NCI-H226 (cell line): ENCODE measurements around the gene BBC3.

Experiments used
- DNase-seq: peaks from one replicate; pipeline ENCODE4 v3.0.0-alpha.2; 2015

The BBC3 gene

DNA sequence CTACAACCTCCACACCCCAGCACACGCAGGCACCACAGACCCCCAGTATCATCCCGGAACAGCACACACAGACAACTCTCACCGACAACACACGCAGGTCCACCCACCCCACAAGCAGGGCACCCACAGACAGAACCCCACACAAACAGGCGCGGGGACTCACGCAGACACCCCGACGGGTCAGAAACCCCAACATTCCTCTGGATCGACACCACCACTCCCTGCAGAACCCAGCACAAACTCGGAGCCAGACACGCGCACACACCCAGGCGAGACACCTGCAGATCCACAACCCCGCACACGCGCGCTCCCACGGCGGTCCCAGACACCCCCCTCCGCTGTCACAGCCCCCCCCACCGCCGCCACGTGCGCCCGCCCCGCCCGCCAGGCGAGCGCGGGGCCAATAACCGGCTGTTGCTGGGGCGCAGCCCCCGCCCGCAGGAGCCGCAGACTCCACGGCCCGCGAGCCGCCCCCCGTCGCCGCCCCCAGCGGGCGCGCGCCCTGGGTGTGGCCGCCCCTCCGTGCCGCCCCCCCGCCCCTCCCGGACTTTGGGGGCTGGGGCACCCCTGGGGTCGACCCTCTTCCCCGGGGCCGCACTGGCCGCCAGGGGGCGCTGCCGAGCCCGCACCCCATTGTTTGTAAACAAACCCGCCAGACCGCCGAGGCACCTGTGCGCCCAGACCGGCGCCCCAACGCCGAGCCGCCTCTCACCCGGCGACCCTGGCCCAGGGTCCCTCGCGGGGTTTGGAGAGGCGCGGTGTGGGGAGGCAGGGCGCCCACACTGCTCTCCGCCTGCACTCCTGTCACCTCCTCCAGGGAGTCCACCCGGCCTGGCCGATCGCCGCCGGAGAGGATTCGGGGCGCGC lies 712 bp downstream of the BBC3 start:
- peak; percentile 51 for DNase-seq

DNA sequence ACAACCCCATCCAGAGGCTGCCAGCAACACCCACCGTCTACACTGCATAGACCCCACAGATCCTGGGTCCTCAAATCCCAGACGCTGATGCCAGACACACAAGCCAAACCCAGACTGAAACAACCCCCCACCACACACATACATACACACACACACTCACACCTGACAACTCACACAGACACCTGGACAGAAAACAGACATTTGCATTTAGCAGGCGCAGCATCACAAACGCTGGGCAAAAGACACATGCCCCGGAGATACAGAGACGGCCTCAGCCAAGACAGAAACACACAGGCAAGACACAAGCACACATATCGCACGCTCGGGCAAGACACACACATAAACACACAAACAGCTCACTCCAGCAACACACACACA lies 1.3 kb downstream of the BBC3 start:
- peak; percentile 7 for DNase-seq

DNA sequence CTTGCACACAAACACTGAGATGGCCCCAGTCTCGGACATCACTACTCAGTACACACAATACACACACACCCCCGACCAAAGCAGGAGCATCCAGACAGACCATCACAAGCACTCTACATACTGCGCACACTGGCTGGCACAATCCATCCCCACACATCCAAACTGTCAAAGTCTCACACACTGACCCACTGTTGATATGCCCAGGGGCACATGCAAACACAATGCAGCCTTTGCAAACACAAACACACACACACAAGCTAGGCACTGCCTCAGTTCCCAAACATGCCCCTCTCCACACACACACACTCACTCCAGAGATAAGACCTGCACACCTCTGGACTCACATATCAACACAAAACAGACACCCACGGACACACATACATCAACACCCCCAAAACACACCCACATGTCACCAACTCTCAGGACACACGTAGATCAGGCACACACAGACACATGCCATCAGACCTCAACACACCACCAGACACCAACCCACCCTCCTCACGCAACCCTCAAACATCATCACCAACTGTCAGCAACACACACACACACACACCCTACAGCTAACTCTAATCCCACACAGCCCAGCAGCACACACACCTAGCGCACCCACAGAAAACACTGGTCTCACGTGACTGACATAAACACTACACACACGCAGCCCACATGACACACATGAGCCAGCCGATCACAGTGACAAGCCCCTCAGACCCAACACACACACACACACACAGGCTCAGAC lies 1.9 kb downstream of the BBC3 start:
- peak; percentile 3 for DNase-seq

DNA sequence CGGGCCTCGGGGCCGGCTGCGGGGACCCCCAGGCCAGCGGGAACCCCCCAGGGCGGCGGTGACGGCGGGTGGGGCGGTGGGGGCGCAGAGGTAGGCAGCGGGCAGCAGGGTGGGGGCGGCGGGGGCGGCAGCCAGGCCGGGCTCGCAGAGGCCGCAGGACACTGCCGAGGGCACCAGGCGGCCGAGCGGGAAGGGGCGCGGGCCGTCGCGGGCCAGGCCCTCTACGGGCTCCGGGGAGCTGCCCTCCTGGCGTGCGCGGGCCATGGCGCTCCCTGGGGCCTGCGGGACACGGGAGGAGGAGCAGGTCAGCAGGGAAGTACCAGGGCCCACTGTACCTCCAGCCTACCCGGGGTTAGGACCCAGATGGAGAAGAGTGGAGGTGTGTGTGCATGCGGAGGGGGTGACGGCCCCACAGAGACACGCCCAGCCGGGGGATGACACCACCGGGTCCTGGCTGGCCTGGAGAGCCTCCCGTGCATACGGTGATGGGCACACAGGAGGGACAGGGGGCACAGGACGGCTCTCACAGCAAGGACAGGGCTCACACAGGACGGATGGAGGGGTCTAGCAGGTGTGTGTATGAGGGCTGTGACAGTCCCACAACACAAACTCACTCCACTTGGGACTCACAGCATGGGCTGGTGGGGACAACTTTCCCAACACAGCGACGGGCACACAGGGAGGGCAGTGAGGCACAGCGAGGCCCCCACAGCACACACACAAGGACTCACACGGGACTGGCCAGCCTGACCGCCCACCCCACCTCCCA lies 2.6 kb downstream of the BBC3 start:
- peak; percentile 48 for DNase-seq

DNA sequence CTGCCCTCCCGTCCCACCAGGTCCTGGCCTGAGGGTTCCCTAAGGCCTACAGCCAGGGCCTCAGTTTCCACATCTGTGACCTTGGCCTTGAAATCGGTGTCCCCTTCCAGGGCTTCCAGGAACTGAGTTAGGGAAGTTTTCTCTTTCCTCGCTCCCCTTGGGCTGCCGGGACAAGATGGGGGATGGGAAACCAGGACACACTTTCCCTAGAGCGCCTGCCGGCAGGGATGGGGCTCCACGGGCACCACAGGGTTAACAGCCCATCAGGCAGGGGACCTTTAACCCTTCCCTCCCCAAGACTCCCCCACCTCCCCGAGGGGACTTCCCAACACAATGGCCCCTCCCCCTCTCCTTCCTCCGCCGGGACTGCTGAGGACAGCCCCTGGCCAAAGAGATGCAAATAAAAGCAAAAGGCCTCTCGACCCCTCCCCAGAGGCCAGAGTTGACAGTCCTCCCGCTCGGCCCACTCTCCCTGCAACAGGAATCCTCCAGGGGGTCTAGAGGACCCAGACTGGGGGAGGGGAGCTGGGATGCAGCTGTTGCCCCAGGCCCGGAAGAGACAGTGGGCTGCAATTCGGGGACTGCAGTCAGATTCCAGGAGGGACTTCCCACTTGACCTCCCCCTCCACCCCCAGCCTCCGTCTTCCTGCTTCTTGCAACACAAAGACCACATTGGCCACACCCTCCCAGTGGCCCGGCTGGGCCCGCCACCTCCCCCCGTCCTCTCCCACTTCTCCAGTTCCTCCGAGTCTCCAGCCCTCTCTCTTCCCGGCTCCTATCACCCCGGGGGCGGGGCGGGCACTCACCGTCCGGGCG lies 3.4 kb downstream of the BBC3 start:
- peak; percentile 95 for DNase-seq

DNA sequence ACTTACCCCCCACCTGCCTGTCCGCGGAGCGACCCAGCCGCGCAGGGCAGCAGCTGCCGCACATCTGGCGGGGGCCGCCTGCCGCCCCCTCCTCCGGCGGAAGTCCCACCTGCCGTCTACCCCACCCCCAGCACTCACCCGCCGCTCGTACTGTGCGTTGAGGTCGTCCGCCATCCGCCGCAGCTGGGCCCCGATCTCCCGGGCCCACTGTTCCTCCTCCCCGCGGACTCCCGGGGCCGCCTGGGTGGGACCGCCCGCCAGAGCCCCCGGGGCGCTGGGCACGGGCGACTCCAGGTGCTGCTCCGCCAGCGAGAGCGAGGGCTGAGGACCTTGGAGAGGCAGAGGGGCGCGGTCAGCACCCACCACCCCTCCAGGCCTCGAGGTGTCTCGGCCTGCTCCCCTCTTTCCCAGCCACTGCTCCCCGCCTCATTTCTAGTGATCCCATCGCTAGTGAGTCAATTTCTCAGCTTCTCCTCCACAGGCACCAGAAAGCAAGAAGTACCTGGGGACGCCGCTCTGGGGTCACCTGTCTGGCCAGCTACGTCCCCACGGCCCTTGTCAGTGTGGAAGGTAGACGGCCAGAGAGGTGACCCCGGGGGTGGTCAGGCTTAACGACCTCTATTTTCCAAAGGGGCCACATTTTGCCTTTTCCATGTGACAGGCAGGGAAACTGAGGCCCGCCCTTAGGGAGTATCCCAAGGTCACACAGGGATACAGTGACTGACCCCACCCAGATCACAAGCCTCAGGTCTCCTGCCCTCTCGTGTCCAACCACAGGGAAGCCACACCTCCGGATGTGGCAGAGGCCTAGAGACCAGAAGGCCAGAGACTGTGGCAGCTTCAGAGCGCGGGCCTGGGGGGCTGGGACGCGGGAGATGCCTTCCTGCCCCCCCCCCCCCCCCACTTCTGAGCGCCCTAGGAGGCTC lies 4.3 kb downstream of the BBC3 start:
- DNase-seq = peak; percentile 81

DNA sequence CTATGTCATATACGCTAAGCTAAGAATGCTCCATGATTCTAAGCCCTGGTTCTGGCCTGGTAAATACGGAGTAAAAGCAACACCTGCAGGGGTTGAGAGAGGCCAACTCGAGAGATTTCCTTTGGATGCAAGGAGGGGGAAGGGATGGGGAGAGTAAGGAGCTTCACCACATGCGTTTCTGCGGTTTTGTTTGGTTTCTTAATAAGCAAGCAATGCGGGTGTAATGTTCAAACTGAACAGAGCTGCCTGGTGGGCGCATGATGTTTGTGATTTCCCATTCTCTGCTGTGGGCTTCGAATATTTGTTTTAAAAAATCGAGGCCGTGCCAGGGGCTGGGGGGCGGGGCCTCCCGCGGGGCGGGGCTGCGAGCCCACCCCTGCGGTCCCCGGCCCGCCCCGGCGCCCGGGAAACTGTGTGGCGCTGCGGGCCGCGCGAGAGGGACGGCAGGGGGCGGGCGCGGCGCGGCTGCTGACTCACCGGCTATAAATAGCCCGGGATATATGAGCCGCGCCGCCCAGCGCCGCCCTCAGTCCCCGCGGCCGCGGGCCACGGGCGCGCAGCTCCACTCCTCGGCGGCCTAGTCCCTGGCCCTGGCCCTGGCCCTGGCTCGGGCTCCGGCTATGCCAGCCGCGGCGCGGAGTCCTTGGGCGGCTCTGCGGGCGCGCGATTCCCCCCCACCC lies 5.1 kb downstream of the BBC3 start:
- DNase-seq = peak; percentile 73

DNA sequence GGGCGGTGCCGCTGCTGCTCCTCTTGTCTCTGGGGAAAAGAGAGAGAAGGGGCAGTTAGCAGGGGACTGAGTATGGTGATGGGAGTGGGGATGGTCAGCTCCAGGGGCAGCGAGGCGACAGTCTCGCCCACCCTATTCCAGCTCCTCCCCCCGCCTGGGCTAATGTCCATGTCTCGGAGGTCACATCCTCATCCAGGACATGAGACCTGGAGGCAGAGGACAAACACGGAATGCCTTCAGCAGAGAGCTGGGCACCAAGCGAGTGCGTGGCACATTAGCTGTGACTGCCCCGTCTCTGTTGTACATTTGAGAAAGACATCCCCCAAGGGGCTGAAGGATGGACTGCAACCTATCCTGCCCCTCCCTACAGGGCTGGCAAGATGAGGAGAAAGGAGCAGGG lies 9.1 kb downstream of the BBC3 start:
- no peak for DNase-seq

DNA sequence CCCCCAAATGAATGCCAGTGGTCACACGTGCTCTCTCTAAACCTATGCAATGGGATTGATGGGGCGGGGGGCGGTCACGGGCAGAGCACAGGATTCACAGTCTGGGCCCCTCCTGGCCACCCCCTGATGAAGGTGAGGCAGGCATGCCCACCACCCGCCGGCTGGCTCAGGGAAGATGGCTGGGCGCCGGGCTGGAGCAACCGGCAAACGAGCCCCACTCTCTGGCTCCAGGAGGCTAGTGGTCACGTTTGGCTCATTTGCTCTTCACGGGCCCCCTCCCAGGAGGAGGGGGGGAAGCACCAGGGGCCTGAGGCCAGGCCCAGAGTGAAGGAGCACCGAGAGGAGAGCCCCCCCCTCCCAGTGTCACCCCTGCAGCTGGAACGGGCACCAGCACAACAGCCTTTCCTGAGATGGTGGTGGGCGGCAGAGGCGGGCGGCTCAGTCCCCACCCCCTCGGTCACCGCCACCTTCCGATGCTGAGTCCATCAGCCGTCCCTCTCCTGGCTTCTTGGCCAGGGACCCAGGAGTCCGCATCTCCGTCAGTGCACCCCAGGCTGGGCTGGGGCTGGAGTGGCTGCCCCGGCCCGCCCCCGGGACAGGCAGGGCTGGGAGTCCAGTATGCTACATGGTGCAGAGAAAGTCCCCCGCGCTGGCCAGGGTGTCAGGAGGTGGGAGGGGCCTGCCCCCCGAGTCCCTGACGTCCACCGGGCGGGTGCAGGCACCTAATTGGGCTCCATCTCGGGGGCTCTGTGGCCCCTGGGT lies 9.7 kb downstream of the BBC3 start:
- DNase-seq = no peak

DNA sequence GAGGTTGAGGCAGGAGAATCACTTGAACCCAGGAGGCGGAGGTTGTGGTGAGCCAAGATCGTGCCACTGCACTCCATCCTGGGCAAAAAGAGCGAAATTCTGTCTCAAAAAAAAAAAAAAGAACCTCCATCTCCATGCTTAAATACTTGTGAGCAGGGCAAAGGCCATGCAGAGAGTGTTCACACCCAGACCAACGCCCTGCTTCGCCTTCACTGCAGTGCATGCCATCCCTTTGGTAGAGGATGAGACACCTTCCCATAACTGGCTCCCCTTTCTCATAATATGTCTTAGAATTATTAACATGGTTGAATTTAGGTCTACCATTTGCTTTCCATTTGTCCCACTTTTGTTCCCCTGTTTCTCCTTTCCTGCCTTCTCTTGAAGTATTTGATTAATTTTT lies 15.4 kb downstream of the BBC3 start:
- DNase-seq = no peak

DNA sequence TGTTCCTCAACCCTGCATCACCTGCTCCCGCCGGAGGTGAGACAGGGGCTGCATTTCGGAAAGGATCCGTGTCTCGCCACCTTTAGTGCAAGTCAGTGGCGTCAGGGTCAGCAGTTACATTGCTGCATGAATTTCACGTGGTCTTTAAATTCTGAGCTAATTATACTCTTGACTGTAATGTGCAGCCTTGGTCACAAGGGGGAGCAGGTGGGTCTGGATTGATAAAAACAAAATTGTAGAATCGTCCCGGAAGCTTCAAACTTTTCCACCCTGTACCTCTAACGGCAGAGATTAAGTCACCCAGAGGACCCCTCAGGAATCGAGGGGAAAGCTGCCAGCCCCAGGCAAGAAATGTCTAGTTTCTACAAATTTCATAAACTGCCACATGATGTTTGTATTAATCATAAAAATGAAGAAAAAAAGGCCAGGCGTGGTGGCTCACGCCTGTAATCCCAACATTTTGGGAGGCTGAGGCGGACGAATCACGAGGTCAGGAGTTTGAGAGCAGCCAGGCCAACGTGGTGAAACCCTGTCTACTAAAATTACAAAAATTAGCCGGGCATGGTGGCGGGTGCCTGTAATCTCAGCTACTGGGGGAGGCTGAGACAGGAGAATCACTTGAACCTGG lies 20.2 kb downstream of the BBC3 start:
- DNase-seq = peak; percentile 26

DNA sequence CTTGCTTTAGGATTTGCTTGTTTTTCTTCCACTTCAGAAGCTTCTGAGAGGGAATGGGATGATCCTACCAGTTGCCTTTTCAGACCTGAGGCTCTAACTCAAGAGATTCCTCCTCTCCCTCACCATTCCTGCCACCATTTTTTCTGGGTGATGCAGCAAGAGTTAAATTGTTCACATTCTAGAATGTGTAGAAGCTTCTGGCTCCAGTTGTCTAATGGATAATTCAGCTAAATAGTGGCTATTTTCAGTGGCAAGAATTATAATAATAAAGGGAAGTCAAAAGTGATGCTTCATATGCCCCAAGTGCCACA lies 20.9 kb downstream of the BBC3 start:
- DNase-seq = no peak

DNA sequence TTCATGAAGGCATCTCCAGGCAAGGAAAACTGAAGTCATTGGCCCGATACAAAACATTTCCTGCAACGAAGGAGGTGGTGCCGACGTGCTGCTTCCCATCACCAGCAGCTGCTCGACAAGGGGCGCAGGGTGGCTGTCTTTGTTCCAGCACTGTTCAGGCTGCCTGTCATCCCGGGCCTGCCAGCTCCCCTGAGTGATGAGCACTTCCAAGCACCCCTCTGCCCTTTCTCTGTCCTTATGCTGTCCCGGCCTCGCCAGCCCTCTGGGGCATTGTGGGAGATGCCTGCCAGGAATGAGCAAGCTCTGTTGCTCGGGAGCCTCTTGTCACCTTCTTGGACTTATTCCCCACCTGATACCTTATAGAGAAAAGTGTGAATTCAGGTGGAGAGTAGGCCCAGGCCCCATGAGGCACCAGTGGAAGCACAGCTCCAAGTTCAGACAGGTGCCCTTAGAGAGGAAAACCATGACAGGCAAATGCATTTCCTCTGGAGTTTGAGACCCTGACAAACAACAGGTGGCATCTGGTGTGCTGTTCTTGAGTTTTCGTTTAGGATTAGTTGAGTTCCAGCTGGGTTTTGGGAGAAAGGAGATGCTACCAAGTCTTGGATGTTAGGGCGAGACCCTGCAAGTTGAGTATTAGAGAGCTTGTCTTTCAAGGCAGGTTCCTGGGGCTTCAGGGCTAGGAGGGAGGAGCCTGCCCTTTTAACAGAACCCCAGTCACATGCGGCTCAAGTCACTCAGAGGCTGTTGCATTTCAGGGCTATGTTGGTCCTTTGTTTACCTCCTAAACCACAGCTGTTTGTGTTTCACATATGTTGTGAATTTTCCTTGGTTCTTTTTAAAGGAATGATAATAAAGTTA lies 21.4 kb downstream of the BBC3 start:
- DNase-seq = no peak

DNA sequence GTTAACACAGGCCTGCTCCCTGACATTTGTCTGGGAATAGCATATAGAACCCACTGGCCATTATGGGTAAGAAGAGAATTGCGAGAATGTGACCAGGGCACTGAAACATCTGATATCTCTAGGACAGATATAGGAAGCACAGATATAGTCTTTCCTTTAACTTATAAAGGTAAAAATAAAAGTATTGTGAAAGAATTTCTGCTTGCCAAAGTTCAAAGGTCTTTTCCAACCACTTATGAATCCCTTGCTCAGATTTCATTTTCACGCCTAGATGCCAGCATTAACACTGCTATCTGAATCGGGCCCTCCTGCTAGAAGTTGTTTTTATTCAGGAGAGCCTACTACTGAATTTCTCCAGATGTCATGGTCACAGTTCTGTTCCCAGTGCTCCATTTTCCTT lies 27.7 kb downstream of the BBC3 start:
- DNase-seq = no peak

DNA sequence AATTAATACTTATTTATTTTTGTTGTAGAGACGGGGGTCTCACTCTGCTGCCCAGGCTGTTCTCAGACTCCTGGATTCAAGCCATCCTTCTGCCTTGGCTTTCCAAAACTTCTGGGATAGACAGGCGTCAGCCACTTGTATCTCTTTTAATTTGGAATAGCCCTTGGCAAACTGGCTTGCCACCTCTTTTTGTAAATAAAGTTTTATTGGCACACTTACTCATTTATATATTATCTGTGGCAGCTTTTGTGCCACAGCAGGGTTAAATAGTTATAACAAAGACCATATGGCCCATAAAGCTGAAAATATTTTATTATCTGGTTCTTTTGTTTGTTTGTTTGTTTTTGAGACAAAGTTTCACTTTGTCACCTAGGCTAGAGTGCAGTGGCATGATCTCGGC lies 30.5 kb downstream of the BBC3 start:
- DNase-seq = no peak

DNA sequence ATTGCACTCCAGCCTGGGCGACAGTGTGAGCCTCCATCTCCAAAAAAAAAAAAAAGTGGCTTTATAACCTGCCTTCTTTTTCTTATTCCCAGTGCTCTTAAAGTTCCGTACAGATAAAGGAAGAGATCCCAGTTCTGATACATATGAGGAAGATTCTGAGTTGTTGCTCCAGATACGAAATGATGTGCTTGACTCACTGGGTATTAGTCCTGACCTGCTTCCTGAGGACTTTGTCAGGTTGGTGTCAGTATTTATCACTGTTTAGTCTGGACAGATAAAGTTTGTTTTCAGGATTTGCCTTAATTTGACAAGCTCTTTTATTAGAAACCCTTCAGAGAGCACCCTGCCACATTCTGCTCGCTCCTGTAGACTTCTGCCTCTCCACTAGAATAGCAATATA lies 33.9 kb downstream of the BBC3 start:
- DNase-seq = no peak

DNA sequence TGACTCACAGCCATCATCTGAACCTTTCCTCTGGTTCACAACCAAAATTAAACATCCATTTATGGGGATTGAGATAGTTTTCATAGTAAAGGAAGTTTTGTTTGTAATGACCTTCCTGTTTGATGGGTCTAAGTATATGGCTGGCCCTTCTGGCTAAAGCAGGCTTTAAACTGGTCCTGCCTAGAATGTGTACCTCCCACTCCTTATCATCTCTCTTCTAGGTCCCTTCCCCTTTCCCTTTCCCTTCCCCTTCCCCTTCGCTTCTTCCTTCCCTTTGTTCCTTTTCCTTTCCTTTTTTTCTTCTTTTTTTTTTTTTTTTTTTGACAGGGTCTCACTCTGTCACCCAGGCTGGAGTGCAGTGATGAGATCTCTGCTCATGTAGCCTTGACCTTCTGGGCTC lies 35.6 kb downstream of the BBC3 start:
- DNase-seq = no peak

DNA sequence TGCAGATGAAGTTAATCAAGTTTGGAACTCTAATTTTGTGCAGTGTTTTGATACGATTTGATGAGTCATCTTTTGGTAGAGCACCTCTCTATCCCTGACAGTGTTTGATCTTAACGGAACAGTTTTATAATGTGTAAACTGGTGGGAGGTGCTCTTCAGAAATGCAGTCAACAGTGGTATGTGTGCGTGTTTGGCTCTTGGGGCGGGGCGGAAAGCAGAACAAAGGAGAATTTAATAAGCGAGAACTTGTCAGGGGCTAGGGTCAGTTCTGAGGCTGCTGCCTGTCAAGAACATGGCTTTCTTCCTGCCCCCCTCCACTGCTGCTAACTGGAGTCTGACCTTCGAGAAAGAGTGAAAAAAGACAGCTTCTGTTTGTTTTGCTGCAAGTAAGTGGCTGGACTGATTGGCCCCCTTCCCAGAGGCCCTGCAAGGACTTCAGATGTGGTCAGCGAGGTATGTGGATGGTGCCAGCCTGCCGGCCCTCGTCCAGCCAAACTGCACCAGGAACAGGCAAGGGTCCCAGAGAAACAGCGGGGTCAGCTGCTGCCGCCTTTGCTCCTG lies 40.8 kb downstream of the BBC3 start:
- DNase-seq = peak; percentile 58
